Adipocyte (in vitro differentiated cells): Measurements from ENCODE around the gene ERLIN1.

Experiments used
- DNase-seq: peaks from one replicate; pipeline ENCODE4 v3.0.0-alpha.2; 2015; ENCODE audit warnings: low read depth
- H3K27me3 ChIP-seq: replicated peaks from 2 replicates; pipeline ENCODE4 v1.7.0; 2013; ENCODE audit warnings: mild to moderate bottlenecking, low read length, moderate library complexity; ENCODE audit not compliant: control insufficient read depth, insufficient read depth
- H3K36me3 ChIP-seq: 2 replicates; pipeline ENCODE4 v1.7.0; 2013; ENCODE audit warnings: low read length, mild to moderate bottlenecking, moderate library complexity; ENCODE audit not compliant: control insufficient read depth, insufficient read depth, severe bottlenecking
- H3K4me1 ChIP-seq: 2 replicates; pipeline ENCODE4 v1.7.0; 2013; ENCODE audit warnings: mild to moderate bottlenecking, low read length, moderate library complexity; ENCODE audit not compliant: control insufficient read depth, insufficient read depth
- H3K4me3 ChIP-seq: 2 replicates; pipeline ENCODE4 v1.7.0; 2013; ENCODE audit warnings: mild to moderate bottlenecking, low read length, moderate library complexity
- H3K9ac ChIP-seq: 2 replicates; pipeline ENCODE4 v1.7.0; 2013; ENCODE audit warnings: mild to moderate bottlenecking, low read length, moderate library complexity
- H3K9me3 ChIP-seq: 2 replicates; pipeline ENCODE4 v1.7.0; 2013; ENCODE audit warnings: mild to moderate bottlenecking, low read length, moderate library complexity; ENCODE audit not compliant: control insufficient read depth

Gene ERLIN1

DNA sequence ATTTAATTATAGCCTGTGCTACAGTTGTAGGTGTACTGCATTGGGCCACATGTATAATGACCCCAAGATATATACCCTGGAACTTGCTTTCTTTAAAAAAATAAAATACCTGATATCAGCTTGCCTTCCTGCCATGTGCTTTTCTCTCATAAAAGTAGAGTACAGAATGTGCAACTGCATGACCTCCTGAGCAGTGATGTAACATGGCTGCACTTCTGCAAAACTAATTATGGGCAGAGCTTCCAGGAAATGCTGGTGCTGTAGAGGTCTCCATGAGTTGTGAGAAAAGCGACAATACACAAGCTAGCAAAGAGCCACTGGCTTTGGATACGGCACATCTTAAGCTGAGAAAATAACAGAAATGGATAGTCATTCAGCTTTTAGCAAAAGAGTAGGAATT is 6.5 kb upstream of the ERLIN1 start:
- Histone ChIP-seq H3K4me1 (peaks cover 14% of the 10 kb centered on the region), H3K9me3 (no peaks in the 10 kb centered on the region), H3K36me3 (peaks cover 81% of the 10 kb centered on the region), H3K4me3 (no peak overlapping the region), H3K9ac (no peak overlapping the region), H3K27me3 (no peaks in the 10 kb centered on the region)
- DNase-seq: no peak

DNA sequence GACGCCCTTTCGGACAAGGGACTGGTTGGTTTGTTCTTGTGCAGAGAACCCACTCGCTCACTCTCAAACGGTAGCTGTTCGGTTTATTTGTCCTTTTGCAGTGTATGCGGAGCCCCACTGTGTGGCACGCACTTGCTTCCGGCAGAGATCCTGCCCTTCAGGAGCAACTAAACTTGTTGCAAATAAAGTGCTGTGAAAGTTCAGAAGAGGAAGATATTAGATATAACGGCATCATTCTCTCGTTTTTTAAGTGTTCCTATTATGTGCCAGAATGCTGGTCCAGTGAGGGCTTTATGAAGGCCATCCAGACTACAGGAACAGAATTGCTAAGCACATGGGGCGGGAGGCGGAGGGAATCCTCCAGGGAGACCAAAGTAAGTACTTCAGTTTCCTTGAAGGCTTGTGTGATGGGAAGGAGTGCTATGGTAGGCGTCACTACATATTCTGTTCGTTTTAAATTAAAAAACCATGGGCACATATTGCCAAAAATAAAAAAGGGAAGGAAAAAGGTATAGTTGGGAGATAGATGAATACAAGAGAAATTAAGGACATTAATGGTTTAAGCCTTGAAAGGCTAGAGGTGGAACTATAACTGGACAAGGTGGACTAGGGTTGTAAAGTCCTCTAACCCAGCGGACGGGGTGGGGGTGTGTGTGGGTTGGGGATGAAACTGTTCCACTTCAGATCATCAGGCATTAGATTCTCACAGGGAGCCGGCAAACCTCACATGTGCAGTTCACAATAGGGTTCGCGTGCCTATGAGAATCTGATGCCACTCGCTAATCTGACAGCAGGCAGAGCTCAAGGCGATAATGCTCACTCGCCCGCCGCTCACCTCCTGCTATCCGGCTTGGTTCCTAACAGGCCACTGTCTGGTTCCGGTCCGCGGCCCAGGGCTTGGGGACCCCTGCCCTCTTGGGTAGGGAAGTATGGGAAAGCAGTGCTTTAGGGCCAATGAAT is 704 bp upstream of the ERLIN1 start:
- Histone ChIP-seq H3K4me3 (peak overlapping the region; percentile 86), H3K9ac (peak overlapping the region; percentile 88), H3K36me3 (peaks cover 34% of the 10 kb centered on the region), H3K27me3 (no peaks in the 10 kb centered on the region), H3K4me1 (peaks cover 42% of the 10 kb centered on the region), H3K9me3 (no peaks in the 10 kb centered on the region)
- DNase-seq: peak; percentile 67

DNA sequence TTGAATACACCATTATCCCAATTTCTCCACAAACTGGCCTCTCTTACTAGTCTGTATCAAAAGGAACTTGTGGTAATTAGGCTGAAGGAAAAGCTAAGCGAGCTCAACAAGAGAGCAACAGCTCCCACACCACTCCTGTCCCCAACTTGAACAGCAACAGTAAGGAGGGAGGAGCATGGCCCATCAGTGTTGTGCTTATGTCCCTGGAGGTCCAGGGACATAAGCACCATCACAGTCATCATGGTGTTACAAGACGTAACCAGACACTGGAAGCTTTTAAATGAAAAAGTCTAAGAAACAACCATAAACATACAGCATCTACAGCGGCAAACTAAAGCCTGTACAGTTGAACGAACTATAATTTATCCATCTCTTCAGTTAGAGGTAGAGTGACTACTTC is 989 bp downstream of the ERLIN1 start:
- DNase-seq: peak; percentile 57

DNA sequence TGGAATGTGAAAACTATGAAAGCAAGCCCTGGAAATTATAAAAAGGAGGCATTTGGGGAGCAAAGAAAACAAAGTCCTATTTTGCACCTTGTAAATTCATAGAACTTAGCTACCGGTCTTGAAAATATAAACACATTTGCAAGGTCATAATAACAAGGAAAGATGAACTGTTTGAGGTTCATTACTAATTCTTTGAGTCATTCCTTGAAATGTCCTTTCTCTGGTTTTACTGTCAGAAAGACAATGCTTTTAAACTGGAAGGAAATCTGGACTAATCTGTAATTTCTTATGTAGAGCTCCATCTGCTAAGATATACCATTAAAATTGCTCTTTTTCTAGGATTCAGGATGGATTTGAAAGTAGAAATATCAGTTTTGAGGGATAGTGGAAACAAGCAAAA is 1.4 kb downstream of the ERLIN1 start:
- Histone ChIP-seq H3K9me3 (no peaks in the 10 kb centered on the region), H3K4me3 (peak overlapping the region; percentile 86), H3K36me3 (peaks cover 15% of the 10 kb centered on the region), H3K4me1 (peaks cover 45% of the 10 kb centered on the region), H3K27me3 (no peaks in the 10 kb centered on the region), H3K9ac (peak overlapping the region; percentile 88)
- DNase-seq: no peak

More for the DNA sequence above, 989 bp downstream of the ERLIN1 start:
- Histone ChIP-seq H3K4me3 (peak overlapping the region; percentile 86), H3K27me3 (no peaks in the 10 kb centered on the region), H3K9me3 (no peaks in the 10 kb centered on the region), H3K4me1 (peaks cover 42% of the 10 kb centered on the region), H3K36me3 (peaks cover 17% of the 10 kb centered on the region), H3K9ac (peak overlapping the region; percentile 88)

DNA sequence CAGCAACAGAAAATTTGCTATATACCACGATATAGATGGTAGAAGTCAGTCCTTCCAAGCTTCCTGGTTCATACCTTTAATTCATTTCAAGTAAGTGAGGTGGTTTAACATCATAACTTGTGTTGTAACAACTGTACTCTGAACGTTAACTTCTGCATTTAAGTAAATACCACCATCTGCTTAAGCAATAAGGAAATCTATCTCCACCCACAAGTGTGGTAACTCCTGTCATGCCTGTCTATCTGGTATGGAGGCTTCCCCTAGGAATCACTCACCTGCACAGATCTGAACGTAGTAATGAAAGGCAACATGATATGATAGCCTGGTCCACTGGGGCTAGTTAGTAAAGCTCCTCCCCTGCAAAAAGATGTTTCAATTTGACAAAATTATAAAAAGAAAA is 2.3 kb downstream of the ERLIN1 start:
- Histone ChIP-seq H3K27me3 (no peaks in the 10 kb centered on the region), H3K9ac (peak overlapping the region; percentile 7), H3K4me1 (peaks cover 53% of the 10 kb centered on the region), H3K36me3 (peaks cover 8% of the 10 kb centered on the region), H3K4me3 (no peak overlapping the region), H3K9me3 (no peaks in the 10 kb centered on the region)
- DNase-seq: peak; percentile 42

DNA sequence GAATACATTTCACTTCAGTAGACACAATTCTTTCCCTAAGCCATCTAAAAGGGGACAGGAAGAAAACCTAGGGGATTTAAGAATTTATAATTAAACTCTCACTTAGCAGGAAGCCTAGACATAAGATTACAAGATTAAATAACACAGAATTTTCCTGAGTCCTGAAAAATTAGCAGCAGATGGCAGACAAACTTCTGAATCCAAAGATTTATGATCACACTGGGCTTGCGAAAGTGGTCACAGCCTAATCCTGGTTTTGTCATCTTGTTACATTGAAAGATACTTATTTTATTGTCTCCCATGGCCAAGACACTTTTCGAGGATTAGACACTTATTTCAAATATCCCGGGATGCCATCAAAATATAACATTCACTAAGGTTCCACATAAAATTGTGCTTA is 2.9 kb downstream of the ERLIN1 start:
- DNase-seq: no peak
- H3K4me1 ChIP-seq: peaks cover 53% of the 10 kb centered on the region
- H3K27me3 ChIP-seq: no peaks in the 10 kb centered on the region
- peaks cover 11% of the 10 kb centered on the region for H3K36me3 ChIP-seq
- no peaks in the 10 kb centered on the region for H3K9me3 ChIP-seq
- H3K4me3 ChIP-seq: no peak overlapping the region
- peak overlapping the region; percentile 9 for H3K9ac ChIP-seq

DNA sequence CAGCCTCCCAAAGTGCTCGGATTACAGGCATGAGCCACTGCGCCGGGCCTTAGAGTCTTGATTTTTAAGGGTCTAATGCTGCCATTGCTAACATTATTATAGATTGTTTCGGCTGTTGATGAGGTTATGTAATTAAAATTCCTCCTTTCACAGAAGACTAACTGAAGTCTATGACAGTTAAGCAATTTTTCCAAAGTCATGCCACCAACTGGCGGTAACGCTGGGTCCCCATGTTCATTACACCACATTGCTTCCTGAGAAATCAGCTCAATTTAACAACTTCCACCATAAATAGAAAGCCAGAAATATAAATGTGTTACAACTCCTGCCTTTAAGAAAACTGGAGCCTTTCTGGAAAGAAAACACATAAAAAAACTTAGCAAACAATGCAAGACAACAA is 3.5 kb downstream of the ERLIN1 start:
- no peak overlapping the region for H3K4me3 ChIP-seq
- no peak for DNase-seq
- peak overlapping the region; percentile 9 for H3K9ac ChIP-seq
- H3K27me3 ChIP-seq: no peaks in the 10 kb centered on the region
- H3K9me3 ChIP-seq: no peaks in the 10 kb centered on the region
- peaks cover 12% of the 10 kb centered on the region for H3K36me3 ChIP-seq
- H3K4me1 ChIP-seq: peaks cover 47% of the 10 kb centered on the region

DNA sequence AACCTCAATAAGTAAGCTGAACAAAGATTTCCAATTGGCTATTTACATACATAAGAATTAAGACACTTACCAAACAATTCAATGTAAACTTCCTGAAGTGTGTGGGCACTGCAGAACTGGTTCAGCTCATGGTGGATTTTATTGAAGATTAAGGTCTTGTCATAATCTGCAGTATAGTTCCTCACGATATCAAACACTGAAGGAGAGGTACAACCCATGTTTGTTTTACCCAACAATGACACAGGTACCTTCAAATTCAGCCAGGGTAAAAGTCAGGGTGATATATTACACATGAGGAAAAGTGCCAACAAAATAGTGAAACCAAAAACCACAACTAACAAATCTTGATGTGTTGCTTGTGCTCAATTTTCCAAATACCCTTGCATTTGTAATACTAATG is 10.0 kb downstream of the ERLIN1 start:
- no peak for DNase-seq
- H3K36me3 ChIP-seq: peaks cover 61% of the 10 kb centered on the region

DNA sequence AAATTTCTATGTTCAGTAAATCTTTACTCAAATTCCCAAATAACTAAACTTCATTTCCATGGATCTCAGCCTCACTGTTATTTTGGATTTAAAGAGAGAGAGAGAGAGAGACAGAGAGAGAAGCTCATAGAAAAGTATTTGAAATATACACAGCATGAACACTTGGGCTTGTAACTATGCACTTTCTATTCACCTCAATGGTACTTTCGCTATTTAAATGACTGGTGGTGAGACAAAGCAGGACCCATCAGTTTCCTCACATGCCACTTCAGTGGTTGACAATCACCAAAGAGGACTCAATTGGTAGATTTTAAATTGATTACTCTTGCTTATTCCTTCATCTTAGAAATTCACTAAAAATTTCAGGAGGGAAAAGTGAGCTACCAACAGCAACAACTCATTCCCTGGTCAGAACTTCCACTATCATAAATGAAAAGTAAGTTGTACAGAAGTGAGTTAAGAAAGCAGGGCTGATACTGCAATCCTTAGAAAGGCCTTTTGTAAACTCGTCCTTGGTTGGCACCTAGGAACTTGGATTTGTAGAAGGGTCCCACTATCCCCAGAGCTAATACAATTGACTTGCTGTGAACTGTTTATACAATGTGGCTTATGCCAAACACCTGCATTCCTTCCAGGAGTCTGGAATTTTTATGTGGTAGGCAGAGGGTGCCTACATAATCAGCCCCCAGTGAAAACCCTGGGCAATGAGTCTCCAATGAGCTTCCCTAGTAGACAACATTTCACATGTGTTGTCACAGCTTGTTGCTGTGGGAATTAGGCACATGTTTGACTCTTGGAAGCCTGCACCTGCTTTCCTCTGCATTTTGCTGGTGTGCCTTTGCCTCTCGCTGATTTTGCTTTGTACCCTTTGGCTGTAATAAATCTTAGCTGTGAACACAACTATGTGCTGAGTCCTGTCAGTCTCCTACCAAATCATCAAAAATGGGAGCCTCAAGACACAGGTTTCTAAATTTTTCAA is 10.8 kb downstream of the ERLIN1 start:
- H3K27me3 ChIP-seq: no peaks in the 10 kb centered on the region
- peaks cover 61% of the 10 kb centered on the region for H3K36me3 ChIP-seq
- peaks cover 12% of the 10 kb centered on the region for H3K4me1 ChIP-seq
- no peak overlapping the region for H3K9ac ChIP-seq
- H3K9me3 ChIP-seq: peaks cover 6% of the 10 kb centered on the region
- no peak for DNase-seq
- H3K4me3 ChIP-seq: no peak overlapping the region

More for the DNA sequence above, 10.0 kb downstream of the ERLIN1 start:
- peaks cover 6% of the 10 kb centered on the region for H3K9me3 ChIP-seq
- no peak overlapping the region for H3K9ac ChIP-seq
- peaks cover 12% of the 10 kb centered on the region for H3K4me1 ChIP-seq
- H3K4me3 ChIP-seq: no peak overlapping the region
- no peaks in the 10 kb centered on the region for H3K27me3 ChIP-seq

DNA sequence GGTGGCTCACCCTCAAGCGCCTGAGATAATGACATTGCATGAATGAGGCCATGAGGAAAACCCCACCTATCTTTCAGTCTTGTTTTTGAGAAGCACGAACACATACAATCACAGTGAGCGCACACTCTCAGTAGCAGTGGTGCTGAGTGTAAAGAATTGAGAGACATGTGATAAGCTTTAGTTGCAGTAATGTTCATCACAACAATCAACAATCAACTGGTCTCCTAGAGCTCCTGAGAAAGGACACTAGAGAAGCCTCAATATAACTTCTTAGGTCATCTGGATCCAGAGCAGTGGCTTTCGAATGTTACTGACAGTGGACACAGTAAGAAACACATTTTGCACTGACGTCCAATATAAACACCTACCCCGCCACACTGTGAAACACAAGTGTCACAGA is 12.8 kb downstream of the ERLIN1 start:
- Histone ChIP-seq H3K9me3 (peaks cover 6% of the 10 kb centered on the region), H3K36me3 (peaks cover 53% of the 10 kb centered on the region), H3K4me3 (no peak overlapping the region), H3K27me3 (no peaks in the 10 kb centered on the region), H3K4me1 (peaks cover 2% of the 10 kb centered on the region), H3K9ac (no peak overlapping the region)
- DNase-seq: no peak

DNA sequence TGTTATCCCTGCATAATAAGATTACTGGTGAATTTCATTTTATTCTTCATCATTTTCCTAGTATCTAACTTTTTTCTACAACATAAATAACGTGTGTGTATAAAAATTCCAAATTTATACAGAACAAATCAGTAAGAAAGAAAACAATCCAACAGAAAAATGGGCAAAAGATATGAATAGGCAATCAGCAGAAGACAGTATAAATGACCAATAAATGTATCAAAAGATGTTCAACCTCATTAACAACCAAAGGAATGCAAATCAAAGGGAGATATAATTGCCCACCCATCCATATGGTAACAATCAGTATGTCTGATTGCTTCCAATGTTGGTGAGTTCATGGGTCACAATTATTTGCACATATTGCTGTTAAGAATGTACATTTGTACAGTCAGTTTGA is 13.5 kb downstream of the ERLIN1 start:
- Histone ChIP-seq H3K27me3 (no peaks in the 10 kb centered on the region), H3K4me1 (peaks cover 8% of the 10 kb centered on the region), H3K4me3 (no peak overlapping the region), H3K9me3 (peaks cover 6% of the 10 kb centered on the region), H3K36me3 (peaks cover 48% of the 10 kb centered on the region), H3K9ac (no peak overlapping the region)
- no peak for DNase-seq
